ENCODE data around the gene MRPS18A.

MRPS18A gene

DNA sequence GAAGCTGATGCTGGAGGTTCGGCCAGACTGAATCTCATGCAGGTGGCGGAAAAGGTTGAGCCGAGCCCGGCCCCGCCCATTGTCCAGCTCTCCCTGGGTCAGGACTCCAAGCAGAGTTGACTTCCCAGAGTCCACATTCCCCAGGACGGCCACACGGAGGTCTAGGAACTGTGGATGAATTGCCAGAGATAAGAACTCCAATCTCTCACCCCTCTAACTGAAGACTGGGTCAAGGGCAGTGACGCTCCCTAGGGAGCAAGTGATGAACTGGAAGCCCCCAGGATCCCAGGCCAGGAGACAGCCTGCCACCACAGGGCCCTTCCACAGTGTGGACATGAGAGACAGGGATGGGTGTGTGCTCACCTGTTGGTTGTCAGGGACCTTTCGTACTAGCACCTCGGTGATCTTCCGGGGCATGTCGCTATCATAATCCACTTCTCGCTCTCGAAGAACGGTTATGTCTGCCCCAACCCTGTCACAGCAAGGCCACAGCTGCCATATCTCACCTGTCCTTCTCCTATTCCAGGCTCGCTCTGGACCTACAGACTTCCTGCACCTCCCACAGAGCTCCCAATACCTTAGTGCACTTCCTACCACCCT is 62.1 kb downstream of the MRPS18A start:
- Histone ChIP-seq H3K27ac (no peak overlapping the region), H3K9me3 (ENCODE audit: low read depth, low read length) (no peaks in the 10 kb centered on the region), H3K4me3 (no peak overlapping the region), H3K36me3 (ENCODE audit: insufficient read depth, low read length) (peaks cover 58% of the 10 kb centered on the region), H3K9ac (ENCODE audit: insufficient read length) (no peak overlapping the region)
- no peak for DNase-seq (ENCODE audit: low read depth, low spot score)
- no peak for TF ChIP-seq EZH2 (IDR thresholded peaks at IDR 0.05)

DNA sequence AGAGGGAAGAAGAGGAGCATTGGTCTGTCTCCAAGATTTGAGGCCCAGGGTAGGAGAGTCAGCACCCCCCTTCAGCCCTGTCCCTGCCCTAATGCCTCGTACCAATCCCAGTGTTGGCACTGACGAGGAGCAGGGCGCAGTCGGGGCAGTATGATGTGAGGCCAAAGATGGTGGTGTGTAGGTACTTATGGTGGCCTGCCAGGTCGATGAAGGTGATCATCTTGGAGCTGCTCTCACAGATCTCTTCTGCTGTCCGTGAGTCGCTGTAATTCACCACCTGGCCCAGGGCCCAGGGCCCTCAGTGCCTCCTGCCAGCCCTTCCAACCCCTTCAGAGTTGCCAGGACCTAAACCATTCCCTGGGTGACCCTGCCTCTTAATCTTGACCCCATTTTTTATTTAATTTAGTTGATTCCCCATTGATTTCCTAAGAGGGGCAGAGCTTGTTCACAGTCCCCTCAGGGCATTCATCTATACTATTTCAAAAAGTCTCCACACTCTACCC is 62.8 kb downstream of the MRPS18A start:
- Histone ChIP-seq H3K27ac (no peak overlapping the region), H3K9me3 (ENCODE audit: low read depth, low read length) (no peaks in the 10 kb centered on the region), H3K36me3 (ENCODE audit: insufficient read depth, low read length) (peaks cover 61% of the 10 kb centered on the region), H3K9ac (ENCODE audit: insufficient read length) (no peak overlapping the region), H3K4me3 (no peak overlapping the region)
- no peak for TF ChIP-seq FOXP2 (optimal IDR thresholded peaks at IDR 0.05; ENCODE audit: control extremely low read depth, extremely low read length, insufficient read depth)
- no peak for TF ChIP-seq EZH2 (IDR thresholded peaks at IDR 0.05)
- no peak for TF ChIP-seq POLR2AphosphoS5 (IDR thresholded peaks at IDR 0.05; ENCODE audit: borderline replicate concordance, low read depth, low read length)
- no peak for DNase-seq (ENCODE audit: low read depth, low spot score)

DNA sequence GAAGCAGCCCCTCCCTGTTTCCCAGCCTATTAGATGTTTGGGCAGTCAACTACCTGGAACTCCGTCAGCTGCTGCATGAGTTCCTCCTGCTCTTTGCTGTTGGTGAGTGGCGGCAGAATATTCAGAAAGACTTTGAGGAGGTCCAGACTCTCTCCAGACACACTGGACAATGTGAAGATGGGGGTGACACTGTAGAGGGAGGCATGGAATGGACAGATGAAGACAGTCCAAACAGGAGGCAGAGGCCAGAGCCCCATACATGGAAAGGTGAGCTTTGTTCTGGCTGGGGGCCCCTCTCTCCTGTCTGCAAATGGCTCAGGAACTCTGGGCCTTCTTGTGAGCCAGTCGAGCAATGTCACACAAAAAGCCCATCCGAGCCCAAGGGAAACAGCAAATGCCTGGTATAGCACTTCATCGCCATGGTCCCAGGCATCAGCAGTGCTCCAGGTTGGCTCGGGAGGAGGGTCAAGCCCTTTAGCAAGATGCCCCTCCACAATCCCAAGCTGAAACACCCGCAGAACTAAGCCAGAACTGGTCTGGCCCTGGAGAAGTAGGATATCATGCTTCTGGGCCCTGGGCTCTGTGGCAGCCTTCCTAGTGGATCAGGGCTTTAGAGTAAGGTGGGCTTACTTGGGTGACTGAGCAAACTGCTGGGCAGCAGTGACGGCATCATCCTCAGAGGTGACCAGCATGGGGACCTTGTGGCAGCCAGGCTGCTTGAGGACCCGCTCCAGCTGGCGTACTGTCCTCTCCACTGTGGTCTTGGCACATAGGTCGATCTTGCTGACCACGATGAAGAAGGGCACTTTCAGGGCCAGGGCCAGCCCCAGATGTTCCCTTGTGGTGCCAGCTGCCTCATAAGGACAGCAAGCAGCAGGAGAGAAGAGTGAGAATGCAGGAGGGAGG is 63.5 kb downstream of the MRPS18A start:
- Histone ChIP-seq H3K9me3 (ENCODE audit: low read depth, low read length) (no peaks in the 10 kb centered on the region), H3K9ac (ENCODE audit: insufficient read length) (no peak overlapping the region), H3K27ac (no peak overlapping the region), H3K36me3 (ENCODE audit: insufficient read depth, low read length) (peaks cover 62% of the 10 kb centered on the region), H3K4me3 (no peak overlapping the region)
- DNase-seq (ENCODE audit: low read depth, low spot score) = no peak
- TF ChIP-seq EZH2 (IDR thresholded peaks at IDR 0.05) (no peak), FOXP2 (optimal IDR thresholded peaks at IDR 0.05; ENCODE audit: control extremely low read depth, extremely low read length, insufficient read depth) (no peak), POLR2AphosphoS5 (IDR thresholded peaks at IDR 0.05; ENCODE audit: borderline replicate concordance, low read depth, low read length) (no peak)

DNA sequence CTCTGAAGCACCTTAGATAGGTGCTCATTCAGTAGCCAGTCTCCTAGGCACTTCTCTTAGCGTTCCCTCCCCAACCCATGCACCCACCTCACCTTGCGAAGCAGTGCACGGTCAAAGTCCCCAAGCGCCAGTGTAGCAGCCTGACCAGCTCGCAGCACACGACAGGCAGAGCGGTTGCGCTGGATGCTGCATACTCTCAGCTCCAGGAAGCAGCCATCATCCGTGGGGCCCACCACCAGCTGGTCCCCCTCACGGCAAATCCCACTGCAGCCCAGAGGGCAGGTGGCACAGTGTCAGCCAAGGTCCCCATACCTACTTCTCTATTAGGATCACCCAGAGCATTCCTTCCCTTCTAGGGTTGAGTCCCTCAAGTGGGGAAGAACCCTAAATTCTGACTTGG is 65.0 kb downstream of the MRPS18A start:
- no peak overlapping the region for H3K4me3 ChIP-seq
- H3K27ac ChIP-seq = no peak overlapping the region
- H3K36me3 ChIP-seq (ENCODE audit: insufficient read depth, low read length) = peaks cover 62% of the 10 kb centered on the region
- H3K9me3 ChIP-seq (ENCODE audit: low read depth, low read length) = no peaks in the 10 kb centered on the region
- no peak for TF ChIP-seq FOXP2 (optimal IDR thresholded peaks at IDR 0.05; ENCODE audit: control extremely low read depth, extremely low read length, insufficient read depth)
- TF ChIP-seq POLR2AphosphoS5 (IDR thresholded peaks at IDR 0.05; ENCODE audit: borderline replicate concordance, low read depth, low read length) = no peak
- TF ChIP-seq EZH2 (IDR thresholded peaks at IDR 0.05) = no peak
- H3K9ac ChIP-seq (ENCODE audit: insufficient read length) = no peak overlapping the region
- DNase-seq (ENCODE audit: low read depth, low spot score) = no peak

DNA sequence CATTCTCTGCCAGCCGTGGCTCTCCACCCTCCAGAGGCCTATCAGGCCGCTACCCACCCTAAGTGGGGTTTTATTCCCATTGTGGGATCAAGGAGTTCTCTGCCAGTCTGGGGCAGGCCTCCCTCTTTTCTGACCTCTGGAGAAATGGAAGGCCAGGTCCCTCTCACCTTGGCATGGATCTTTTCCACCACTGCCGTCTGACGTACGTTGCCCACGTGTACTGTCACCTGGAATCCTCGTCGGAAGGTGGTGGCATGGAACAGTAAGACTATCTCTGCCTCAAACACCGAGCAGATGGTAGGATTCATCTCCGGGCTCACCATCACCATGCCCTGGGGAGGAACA is 65.8 kb downstream of the MRPS18A start:
- DNase-seq (ENCODE audit: low read depth, low spot score) = no peak
- Histone ChIP-seq H3K9me3 (ENCODE audit: low read depth, low read length) (no peaks in the 10 kb centered on the region), H3K27ac (no peak overlapping the region), H3K9ac (ENCODE audit: insufficient read length) (no peak overlapping the region), H3K36me3 (ENCODE audit: insufficient read depth, low read length) (peaks cover 62% of the 10 kb centered on the region), H3K4me3 (no peak overlapping the region)
- TF ChIP-seq EZH2 (IDR thresholded peaks at IDR 0.05) (no peak), POLR2AphosphoS5 (IDR thresholded peaks at IDR 0.05; ENCODE audit: borderline replicate concordance, low read depth, low read length) (no peak; the same call in 1 of the 2 replicates), FOXP2 (optimal IDR thresholded peaks at IDR 0.05; ENCODE audit: control extremely low read depth, extremely low read length, insufficient read depth) (no peak)

Measured in SK-N-MC (cell line).